ENCODE data around the gene EMP1. TPM values are rescaled to one million over a fixed set of nuclear protein-coding genes. Genes with fewer than 3 reads are reported as not detected.

Gene EMP1
- total and polyA plus RNA-seq, 2 of the 13 experiments (the other 11 are each of a cell fraction or from before 2014, with no cell fraction given) = 0.13 to 0.61 TPM

GRCh38 chr12:13181375-13182070 lies 15.0 kb upstream of the EMP1 start:
- Histone ChIP-seq H3K79me2 (ENCODE audit: insufficient read depth, low read length) (no peaks in the 10 kb centered on the region), H4K20me1 (ENCODE audit: insufficient read depth, low read length) (no peaks in the 10 kb centered on the region), H3K9me3 (ENCODE audit: low read length) (no peaks in the 10 kb centered on the region), H3K4me3 (replicated peaks in 1 of 3; ENCODE audit: insufficient read depth in 1 of 3, low read depth in 2 of 3, low read length in 3 of 3) (no peak overlapping the region), H3K9ac (ENCODE audit: insufficient read depth, low read depth, low read length) (no peak overlapping the region), H3K4me1 (ENCODE audit: insufficient read depth, low read length) (no peaks in the 10 kb centered on the region), H3K4me2 (ENCODE audit: low read depth, low read length) (no peak overlapping the region), H2AFZ (ENCODE audit: low read length) (no peak overlapping the region), H3K36me3 (replicated peaks in 1 of 2; ENCODE audit: control insufficient read depth in 1 of 2, insufficient read depth in 2 of 2, low read length in 2 of 2) (no peaks in the 10 kb centered on the region), H3K27ac (ENCODE audit: extremely low read length, insufficient read depth, low read length) (no peak overlapping the region), H3K27me3 (ENCODE audit: control insufficient read depth in 1 of 2, insufficient read depth in 2 of 2, low read length in 2 of 2) (peaks cover 2 to 27% of the 10 kb centered on the region in 2 experiments; a peak in 2 of 5 replicates)
- ATAC-seq (no peak), DNase-seq (ENCODE audit: low spot score) (no peak), FAIRE-seq (no peak)
- BruUV-seq (replicated peaks) = no TSS peak
- intact Hi-C loops (cut with micrococcal nuclease; ENCODE audit: unreplicated experiment) = no loop called here
- ChIA-PET POLR2A (no interaction called here), CTCF (ENCODE audit: low intra/inter-chr PET ratio, low total read pairs) (no interaction called here)
- in situ Hi-C loops (cut with HindIII; ENCODE audit: extremely low pct_ligation_motif_present, low pct_unique_long_range_greater_than_20kb) = no loop called here
- WGBS (ENCODE audit: low lambda C conversion rate) = 0% methylated on average over 3 of the region's 3 CpGs
- TF ChIP-seq ZNF577 (CRISPR knock-in tag; IDR thresholded peaks at IDR 0.05; ENCODE audit: borderline replicate concordance, low read depth) (no peak), GLMP (CRISPR knock-in tag; IDR thresholded peaks at IDR 0.05; ENCODE audit: borderline replicate concordance) (no peak), ISL2 (CRISPR knock-in tag; IDR thresholded peaks at IDR 0.05) (no peak), ZNF605 (CRISPR knock-in tag; IDR thresholded peaks at IDR 0.05) (no peak), EHMT2 (IDR thresholded peaks at IDR 0.05; ENCODE audit: borderline replicate concordance, low read depth, low read length) (no peak), GABPB1 (CRISPR knock-in tag; IDR thresholded peaks at IDR 0.05) (no peak), HOXA7 (CRISPR knock-in tag; IDR thresholded peaks at IDR 0.05) (no peak), KLF9 (CRISPR knock-in tag; IDR thresholded peaks at IDR 0.05; ENCODE audit: low read depth) (no peak), ZNF260 (CRISPR knock-in tag; IDR thresholded peaks at IDR 0.05; ENCODE audit: borderline replicate concordance, low read depth) (no peak), ATRX (CRISPR knock-in tag; IDR thresholded peaks at IDR 0.05; ENCODE audit: borderline replicate concordance) (no peak), PPARG (CRISPR knock-in tag; conservative IDR thresholded peaks at IDR 0.05) (no peak), HDAC1 (CRISPR knock-in tag; IDR thresholded peaks at IDR 0.05) (no peak), SIX4 (CRISPR knock-in tag; IDR thresholded peaks at IDR 0.05) (no peak), TBL1XR1 (IDR thresholded peaks at IDR 0.05; ENCODE audit: borderline replicate concordance, low read length, partially characterized antibody) (no peak), ZHX2 (IDR thresholded peaks at IDR 0.05; ENCODE audit: low read depth) (no peak), ZHX2 (CRISPR knock-in tag; IDR thresholded peaks at IDR 0.05; ENCODE audit: borderline replicate concordance) (no peak), SMARCC2 (IDR thresholded peaks at IDR 0.05) (no peak)
- TF ChIP-seq, protein P1, sequence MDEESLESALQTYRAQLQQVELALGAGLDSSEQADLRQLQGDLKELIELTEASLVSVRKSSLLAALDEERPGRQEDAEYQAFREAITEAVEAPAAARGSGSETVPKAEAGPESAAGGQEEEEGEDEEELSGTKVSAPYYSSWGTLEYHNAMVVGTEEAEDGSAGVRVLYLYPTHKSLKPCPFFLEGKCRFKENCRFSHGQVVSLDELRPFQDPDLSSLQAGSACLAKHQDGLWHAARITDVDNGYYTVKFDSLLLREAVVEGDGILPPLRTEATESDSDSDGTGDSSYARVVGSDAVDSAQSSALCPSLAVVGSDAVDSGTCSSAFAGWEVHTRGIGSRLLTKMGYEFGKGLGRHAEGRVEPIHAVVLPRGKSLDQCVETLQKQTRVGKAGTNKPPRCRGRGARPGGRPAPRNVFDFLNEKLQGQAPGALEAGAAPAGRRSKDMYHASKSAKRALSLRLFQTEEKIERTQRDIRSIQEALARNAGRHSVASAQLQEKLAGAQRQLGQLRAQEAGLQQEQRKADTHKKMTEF (CRISPR knock-in tag; IDR thresholded peaks at IDR 0.05) = no peak

Measured in HepG2 (cell line).